Neuronal stem cell (in vitro differentiated cells): ENCODE data around the gene NOS1AP.

Experiments used
- DNase-seq: peaks from one replicate; pipeline ENCODE4 v3.0.0-alpha.2; 2013; ENCODE audit warnings: low spot score
- H2AFZ ChIP-seq: one replicate; pipeline ENCODE4 v1.6.1; 2013; ENCODE audit warnings: mild to moderate bottlenecking, low read length, inconsistent platforms
- H2AK5ac ChIP-seq: 2 replicates; pipeline ENCODE4 v1.6.1; 2013; ENCODE audit warnings: low read depth, mild to moderate bottlenecking, inconsistent platforms, low read length, moderate library complexity, mixed read lengths
- H2BK120ac ChIP-seq: 2 replicates; pipeline ENCODE4 v1.6.1; 2013; ENCODE audit warnings: low read depth, mild to moderate bottlenecking, inconsistent platforms, low read length, moderate library complexity, mixed read lengths
- H2BK12ac ChIP-seq: one replicate; pipeline ENCODE4 v1.6.1; 2013; ENCODE audit warnings: low read length, inconsistent platforms
- H2BK15ac ChIP-seq: 2 replicates; pipeline ENCODE4 v1.6.1; 2013; ENCODE audit warnings: mild to moderate bottlenecking, low read length, inconsistent platforms, mixed read lengths
- H2BK5ac ChIP-seq: one replicate; pipeline ENCODE4 v1.6.1; 2013; ENCODE audit warnings: inconsistent platforms, mild to moderate bottlenecking, low read length, moderate library complexity
- H3K14ac ChIP-seq: one replicate; pipeline ENCODE4 v1.6.1; 2013; ENCODE audit warnings: low read length, inconsistent platforms
- H3K18ac ChIP-seq: 2 replicates; pipeline ENCODE4 v1.6.1; 2013; ENCODE audit warnings: low read length, inconsistent platforms
- H3K23ac ChIP-seq: 2 replicates; pipeline ENCODE4 v1.6.1; 2013; ENCODE audit warnings: low read depth, mild to moderate bottlenecking, mixed read lengths, low read length, inconsistent platforms; ENCODE audit not compliant: poor library complexity
- H3K27ac ChIP-seq: replicated peaks from 3 replicates; pipeline ENCODE4 v1.5.1; 2013; ENCODE audit warnings: low read length, inconsistent platforms
- H3K27me3 ChIP-seq, 3 experiments: 2 replicates each; pipeline ENCODE4 v1.6.1; 2013; ENCODE audit warnings: low read length in 3 of 3, mild to moderate bottlenecking in 2 of 3, inconsistent platforms in 1 of 3, low read depth in 1 of 3, mixed read lengths in 1 of 3, moderate library complexity in 1 of 3; ENCODE audit not compliant: control insufficient read depth in 3 of 3, insufficient read depth in 3 of 3
- H3K36me3 ChIP-seq, 2 donors: replicated peaks in 1 of 2; 2 replicates each; pipeline ENCODE4 v1.6.1; 2013; ENCODE audit warnings: low read length in 2 of 2; ENCODE audit not compliant: control insufficient read depth in 2 of 2, insufficient read depth in 2 of 2
- H3K4ac ChIP-seq: 2 replicates; pipeline ENCODE4 v1.6.1; 2013; ENCODE audit warnings: inconsistent platforms, mild to moderate bottlenecking, low read length, moderate library complexity
- H3K4me1 ChIP-seq, 2 donors: 1 replicate in 1 of 2; 2 replicates in 1 of 2; pipeline ENCODE4 v1.6.1; 2013; ENCODE audit warnings: low read length in 2 of 2, low read depth in 1 of 2; ENCODE audit not compliant: control insufficient read depth in 2 of 2, insufficient read depth in 1 of 2
- H3K4me2 ChIP-seq: one replicate; pipeline ENCODE4 v1.6.1; 2013; ENCODE audit warnings: mild to moderate bottlenecking, low read length, inconsistent platforms; ENCODE audit not compliant: insufficient read depth, poor library complexity, severe bottlenecking
- H3K4me3 ChIP-seq, 2 donors: 2 replicates each; pipeline ENCODE4 v1.5.1; 2013; ENCODE audit warnings: low read length in 2 of 2, mild to moderate bottlenecking in 2 of 2, inconsistent platforms in 1 of 2, moderate library complexity in 1 of 2
- H3K79me1 ChIP-seq: one replicate; pipeline ENCODE4 v1.6.1; 2013; ENCODE audit warnings: low read depth, mild to moderate bottlenecking, inconsistent platforms, low read length, moderate library complexity
- H3K9ac ChIP-seq: one replicate; pipeline ENCODE4 v1.6.1; 2013; ENCODE audit warnings: mild to moderate bottlenecking, low read depth, low read length, inconsistent platforms; ENCODE audit not compliant: poor library complexity
- H3K9me3 ChIP-seq, 2 donors: replicated peaks in 1 of 2; 2 replicates each; pipeline versions ENCODE3 to v1.6.1; 2013; ENCODE audit warnings: low read length in 2 of 2, mild to moderate bottlenecking in 2 of 2, inconsistent platforms in 1 of 2, low read depth in 1 of 2, mixed read lengths in 1 of 2, moderate library complexity in 1 of 2; ENCODE audit not compliant: control insufficient read depth in 2 of 2, insufficient read depth in 1 of 2
- H4K8ac ChIP-seq: one replicate; pipeline ENCODE4 v1.6.1; 2013; ENCODE audit warnings: low read depth, mild to moderate bottlenecking, inconsistent platforms, low read length, moderate library complexity
- H4K91ac ChIP-seq: one replicate; pipeline ENCODE4 v1.6.1; 2013; ENCODE audit warnings: low read length, low read depth, mild to moderate bottlenecking, inconsistent platforms; ENCODE audit not compliant: poor library complexity
- WGBS, 2 donors: extraction: QIAGEN DNeasy Blood & Tissue Kit; methylation state at CpG; one replicate each; pipeline ENCODE4 v1.1.7; 2013; ENCODE audit warnings: missing lambda C conversion rate in 2 of 2, mixed read lengths in 1 of 2; ENCODE audit not compliant: insufficient read length in 2 of 2, insufficient replicate concordance in 1 of 2; ENCODE audit errors: extremely low coverage in 2 of 2; 5-methylcytosine and 5-hydroxymethylcytosine counted together

The NOS1AP gene

GRCh38 chr1:162182090-162182489 lies 112.6 kb downstream of the NOS1AP start:
- Histone ChIP-seq H2BK120ac (no peak overlapping the region), H2BK5ac (no peak overlapping the region), H3K23ac (no peak overlapping the region), H3K27me3 (no peaks in the 10 kb centered on the region), H2BK15ac (no peak overlapping the region), H3K79me1 (no peaks in the 10 kb centered on the region), H3K9me3 (peaks cover 0 to 7% of the 10 kb centered on the region in 2 donors), H4K91ac (no peak overlapping the region), H2BK12ac (no peak overlapping the region), H3K4me3 (no peak overlapping the region), H3K18ac (no peak overlapping the region), H2AK5ac (no peak overlapping the region), H4K8ac (no peak overlapping the region), H2AFZ (no peak overlapping the region), H3K4ac (no peak overlapping the region), H3K4me1 (peaks cover 0 to 10% of the 10 kb centered on the region in 2 donors), H3K4me2 (no peak overlapping the region), H3K9ac (no peak overlapping the region), H3K14ac (no peak overlapping the region), H3K36me3 (peaks cover 0 to 7% of the 10 kb centered on the region in 2 donors), H3K27ac (no peak overlapping the region)
- DNase-seq = no peak
- WGBS, 2 donors = no CpG with 5 or more reads among the region's 4 CpGs

- H3K23ac ChIP-seq = no peak overlapping the region
- H3K14ac ChIP-seq = no peak overlapping the region
- H3K18ac ChIP-seq = no peak overlapping the region
- no peak overlapping the region for H4K91ac ChIP-seq
- no peak overlapping the region for H2BK12ac ChIP-seq
- H3K27ac ChIP-seq = no peak overlapping the region
- H3K4me3 ChIP-seq = no peak overlapping the region
- H2AFZ ChIP-seq = no peak overlapping the region
- no peak overlapping the region for H3K9ac ChIP-seq
- peaks cover 0 to 6% of the 10 kb centered on the region in 2 donors for H3K36me3 ChIP-seq
- no peak overlapping the region for H2BK5ac ChIP-seq
- H3K4me2 ChIP-seq = no peak overlapping the region
- H2AK5ac ChIP-seq = no peak overlapping the region
- H3K9me3 ChIP-seq = peaks cover 0 to 7% of the 10 kb centered on the region in 2 donors
- WGBS, 2 donors = no CpG with 5 or more reads among the region's 4 CpGs
- no peaks in the 10 kb centered on the region for H3K79me1 ChIP-seq
- H2BK15ac ChIP-seq = no peak overlapping the region
- DNase-seq = no peak
- no peak overlapping the region for H3K4ac ChIP-seq
- no peak overlapping the region for H2BK120ac ChIP-seq
- no peaks in the 10 kb centered on the region for H3K27me3 ChIP-seq
- no peak overlapping the region for H4K8ac ChIP-seq
- peaks cover 0 to 7% of the 10 kb centered on the region in 2 donors for H3K4me1 ChIP-seq
Observed at GRCh38 chr1:162185314-162186025, 116.0 kb downstream of the NOS1AP start.

GRCh38 chr1:162186026-162186374 lies 116.5 kb downstream of the NOS1AP start:
- H2BK15ac ChIP-seq = no peak overlapping the region
- no peaks in the 10 kb centered on the region for H3K79me1 ChIP-seq
- no peak overlapping the region for H3K4me3 ChIP-seq
- H2AK5ac ChIP-seq = no peak overlapping the region
- no peak overlapping the region for H3K18ac ChIP-seq
- H3K14ac ChIP-seq = no peak overlapping the region
- H3K4me2 ChIP-seq = no peak overlapping the region
- DNase-seq = no peak
- peaks cover 0 to 4% of the 10 kb centered on the region in 2 donors for H3K36me3 ChIP-seq
- H4K8ac ChIP-seq = no peak overlapping the region
- no peak overlapping the region for H2BK12ac ChIP-seq
- no peak overlapping the region for H3K9ac ChIP-seq
- H3K9me3 ChIP-seq = peaks cover 0 to 7% of the 10 kb centered on the region in 2 donors
- peaks cover 0 to 2% of the 10 kb centered on the region in 2 donors for H3K4me1 ChIP-seq
- no peak overlapping the region for H2BK5ac ChIP-seq
- H2AFZ ChIP-seq = no peak overlapping the region
- no peak overlapping the region for H2BK120ac ChIP-seq
- no CpG with 5 or more reads among the region's 1 CpG for WGBS, 2 donors
- H3K27ac ChIP-seq = no peak overlapping the region
- no peak overlapping the region for H3K4ac ChIP-seq
- H3K27me3 ChIP-seq = no peaks in the 10 kb centered on the region
- H3K23ac ChIP-seq = no peak overlapping the region
- H4K91ac ChIP-seq = no peak overlapping the region

- H4K91ac ChIP-seq = no peak overlapping the region
- no peak overlapping the region for H3K4me2 ChIP-seq
- no peak overlapping the region for H4K8ac ChIP-seq
- peaks cover 0 to 4% of the 10 kb centered on the region in 2 donors for H3K36me3 ChIP-seq
- H2BK15ac ChIP-seq = no peak overlapping the region
- DNase-seq = no peak
- no peak overlapping the region for H2AK5ac ChIP-seq
- H3K27ac ChIP-seq = no peak overlapping the region
- no peak overlapping the region for H3K4ac ChIP-seq
- no peak overlapping the region for H3K4me3 ChIP-seq
- H2AFZ ChIP-seq = no peak overlapping the region
- H3K79me1 ChIP-seq = no peaks in the 10 kb centered on the region
- H3K18ac ChIP-seq = no peak overlapping the region
- H3K27me3 ChIP-seq = no peaks in the 10 kb centered on the region
- H2BK120ac ChIP-seq = no peak overlapping the region
- no peak overlapping the region for H2BK5ac ChIP-seq
- H2BK12ac ChIP-seq = no peak overlapping the region
- WGBS, 2 donors = no CpG with 5 or more reads among the region's 2 CpGs
- H3K23ac ChIP-seq = no peak overlapping the region
- H3K14ac ChIP-seq = no peak overlapping the region
- H3K4me1 ChIP-seq = peaks cover 0 to 2% of the 10 kb centered on the region in 2 donors
- H3K9ac ChIP-seq = no peak overlapping the region
- peaks cover 0 to 7% of the 10 kb centered on the region in 2 donors for H3K9me3 ChIP-seq
Observed at GRCh38 chr1:162186406-162186805, 116.9 kb downstream of the NOS1AP start.
